Heart left ventricle (tissue), 13 donors: ENCODE results near the gene IL15RA.

Experiments
- CTCF ChIP-seq, 12 donors: fragments of 200-600 bp; sonication (generic) in 4 of 12; IDR thresholded peaks; one replicate each; pipeline versions ENCODE4 v1.5.0 to v1.8.0; 2018 to 2022; ENCODE audit warnings: antibody characterized with exemption in 12 of 12, mild to moderate bottlenecking in 5 of 12
- POLR2A ChIP-seq, 2 donors: fragments of 450-650 bp; IDR thresholded peaks; one replicate each; pipeline ENCODE4 v1.6.1; 2017; ENCODE audit warnings: antibody characterized with exemption in 2 of 2, mild to moderate bottlenecking in 2 of 2, moderate library complexity in 2 of 2
- donor health status: ischemic (EF 13 %, LVEDD 7.1; RV severe dilation, severe dysfunction).
- donor health status: DM: no; HTN: yes; CAD: no.
- donor health status: DM: no; HTN: no; CAD: no.
- donor health status: ischemic (EF 25% LVEDD 6.9; RV normal size, moderate dysfunction).
- donor health status: ischemic (EF 25% LVEDD 5.7; RV mildly dilated, moderate dysfunction).
- donor health status: ischemic (EF 35%, LVEDD 5.7; RV mildly dilated, moderate dysfunction).
- donor health status: nonischemic (EF 11% LVEDD 7.7; RV severe dilation, severe dysfunction).
- donor health status: DM: yes; HTN: yes; CAD: no.
- donor health status: PGD.
- donor health status: ischemic (EF 29% LVEDD 5.4; RV normal size, mild dysfunction).
- donor health status: nonischemic (EF 23%, LVEDD 6.1; RV moderate dilation, normal function).

GRCh38 chr10:6006546-6006945 is 29.2 kb upstream of the IL15RA start:
- no peak for TF ChIP-seq CTCF (IDR thresholded peaks at IDR 0.05)
- no peak for TF ChIP-seq POLR2A (IDR thresholded peaks at IDR 0.05)
